H1 (cell line): ENCODE data around the gene PACS1. TPM values are rescaled to one million over a fixed set of nuclear protein-coding genes. Genes with fewer than 3 reads are reported as not detected.
A peak's percentile ranks its signal among the peaks of the same experiment; 100 is the strongest.

Experiments
- CTCF ChIA-PET: fragments of 300-600 bp; sonication (Branson Sonifier 250); formaldehyde crosslinking; loops from one replicate; lab custom pipeline; 2021; ENCODE audit not compliant: partially characterized antibody; lab: Charles Lee
- POLR2A ChIA-PET: fragments of 300-600 bp; sonication (Branson Sonifier 250); formaldehyde crosslinking; loops from one replicate; lab custom pipeline; 2021; ENCODE audit warnings: inconsistent platforms; ENCODE audit not compliant: partially characterized antibody; lab: Charles Lee
- DNase-seq, 2 experiments: peaks; one replicate each; pipeline versions ENCODE4 v3.0.0 to v3.0.0-alpha.2; 2010 to 2022; ENCODE audit warnings: low spot score in 2 of 2, low read depth in 1 of 2, mixed read lengths in 1 of 2
- FAIRE-seq: peaks from 2 replicates; lab custom pipeline; 2011; peaks lifted over from hg19 to GRCh38; lab: Jason Lieb, UNC
- H2AFZ ChIP-seq: 2 replicates; pipeline ENCODE4 v1.8.1; 2012; ENCODE audit warnings: low read length, inconsistent platforms
- H2AK5ac ChIP-seq: 2 replicates; pipeline ENCODE4 v1.6.1; 2013; ENCODE audit warnings: low read depth, low read length
- H2BK120ac ChIP-seq: replicated peaks from 2 replicates; pipeline ENCODE3; 2013; ENCODE audit warnings: low read depth, low read length, inconsistent platforms
- H2BK12ac ChIP-seq: 2 replicates; pipeline ENCODE4 v1.6.1; 2013; ENCODE audit warnings: low read depth, low read length
- H2BK15ac ChIP-seq: 2 replicates; pipeline ENCODE4 v1.6.1; 2013; ENCODE audit warnings: low read length
- H2BK20ac ChIP-seq: 2 replicates; pipeline ENCODE4 v1.6.1; 2013; ENCODE audit warnings: low read length
- H2BK5ac ChIP-seq: 2 replicates; pipeline ENCODE4 v1.6.1; 2013; ENCODE audit warnings: low read depth, low read length
- H3K14ac ChIP-seq: 2 replicates; pipeline ENCODE4 v1.6.1; 2013; ENCODE audit warnings: inconsistent platforms; ENCODE audit not compliant: insufficient read length
- H3K18ac ChIP-seq: 2 replicates; pipeline ENCODE4 v1.6.1; 2013; ENCODE audit warnings: low read length; ENCODE audit errors: extremely low read depth
- H3K23ac ChIP-seq: 2 replicates; pipeline ENCODE4 v1.6.1; 2013; ENCODE audit warnings: inconsistent platforms; ENCODE audit not compliant: insufficient read length
- H3K23me2 ChIP-seq: 2 replicates; pipeline ENCODE4 v1.6.1; 2013; ENCODE audit warnings: low read depth, low read length
- H3K27ac ChIP-seq: 2 replicates; pipeline ENCODE4 v1.6.1; 2011; ENCODE audit warnings: low read depth, low read length, inconsistent platforms
- H3K27me3 ChIP-seq, 4 experiments: replicated peaks in 1 of 4; 1 replicate in 1 of 4; 2 replicates in 3 of 4; pipeline versions ENCODE4 v1.6.1 to v1.8.1; 2011 to 2013; ENCODE audit warnings: low read length in 3 of 4, mild to moderate bottlenecking in 3 of 4, inconsistent platforms in 2 of 4, mixed read lengths in 2 of 4, moderate library complexity in 1 of 4; ENCODE audit not compliant: control insufficient read depth in 3 of 4, insufficient read depth in 3 of 4; ENCODE audit errors: extremely low read depth in 1 of 4
- H3K36me3 ChIP-seq, 4 experiments: 2 replicates each; pipeline versions ENCODE4 v1.6.1 to v1.8.1; 2011 to 2013; ENCODE audit warnings: mild to moderate bottlenecking in 4 of 4, low read length in 3 of 4, moderate library complexity in 2 of 4, control low read depth in 1 of 4, inconsistent platforms in 1 of 4; ENCODE audit not compliant: insufficient read depth in 4 of 4, control insufficient read depth in 2 of 4
- H3K4ac ChIP-seq: replicated peaks from 2 replicates; pipeline ENCODE3; 2013; ENCODE audit warnings: low read length, low read depth, mixed read lengths, inconsistent platforms; ENCODE audit not compliant: insufficient read length
- H3K4me1 ChIP-seq, 4 experiments: replicated peaks in 1 of 4; 1 replicate in 1 of 4; 2 replicates in 3 of 4; pipeline versions ENCODE4 v1.6.1 to v1.8.1; 2011 to 2013; ENCODE audit warnings: low read length in 3 of 4, inconsistent platforms in 2 of 4, mixed read lengths in 1 of 4; ENCODE audit not compliant: insufficient read depth in 4 of 4, control insufficient read depth in 3 of 4
- H3K4me2 ChIP-seq, 2 experiments: 2 replicates each; pipeline versions ENCODE4 v1.6.1 to v1.8.1; 2011 to 2013; ENCODE audit warnings: low read depth in 2 of 2, low read length in 2 of 2, control low read depth in 1 of 2, inconsistent platforms in 1 of 2, mild to moderate bottlenecking in 1 of 2; ENCODE audit not compliant: insufficient read depth in 1 of 2
- H3K4me3 ChIP-seq, 4 experiments: fragments of 200-600, 300-600 bp in 1 of 4; sonication (generic), shearing (Covaris generic), sonication (Bioruptor Twin) in 1 of 4; 2 replicates each; pipeline versions ENCODE4 v1.5.1 to v1.8.1; 2011 to 2016; ENCODE audit warnings: low read length in 4 of 4, low read depth in 3 of 4, control low read depth in 2 of 4, inconsistent platforms in 2 of 4, mild to moderate bottlenecking in 2 of 4, mixed read lengths in 1 of 4, moderate library complexity in 1 of 4; ENCODE audit not compliant: insufficient read depth in 2 of 4; ENCODE audit errors: extremely low read depth in 1 of 4
- H3K56ac ChIP-seq: replicated peaks from 2 replicates; pipeline ENCODE3; 2013; ENCODE audit warnings: low read depth, mild to moderate bottlenecking, mixed read lengths, low read length, inconsistent platforms; ENCODE audit not compliant: insufficient read length
- H3K79me1 ChIP-seq: 2 replicates; pipeline ENCODE4 v1.6.1; 2013; ENCODE audit warnings: low read depth, low read length, control low read depth
- H3K79me2 ChIP-seq, 2 experiments: 2 replicates each; pipeline versions ENCODE4 v1.6.1 to v1.8.1; 2012 to 2013; ENCODE audit warnings: low read length in 2 of 2, mild to moderate bottlenecking in 2 of 2, inconsistent platforms in 1 of 2; ENCODE audit not compliant: insufficient read depth in 2 of 2, control insufficient read depth in 1 of 2
- H3K9ac ChIP-seq, 4 experiments: replicated peaks in 1 of 4; 1 replicate in 1 of 4; 2 replicates in 3 of 4; pipeline versions ENCODE4 v1.6.1 to v1.8.1; 2011 to 2013; ENCODE audit warnings: low read depth in 3 of 4, low read length in 3 of 4, control low read depth in 2 of 4, mild to moderate bottlenecking in 2 of 4, moderate library complexity in 2 of 4, inconsistent platforms in 1 of 4; ENCODE audit errors: extremely low read depth in 1 of 4
- H3K9me3 ChIP-seq, 2 experiments: 2 replicates each; pipeline versions ENCODE4 v1.6.1 to v1.8.1; 2012 to 2013; ENCODE audit warnings: mild to moderate bottlenecking in 2 of 2, moderate library complexity in 2 of 2, control low read depth in 1 of 2, inconsistent platforms in 1 of 2, low read depth in 1 of 2, low read length in 1 of 2, mixed read lengths in 1 of 2; ENCODE audit not compliant: insufficient read depth in 2 of 2
- H4K20me1 ChIP-seq, 2 experiments: replicated peaks in 1 of 2; 2 replicates each; pipeline versions ENCODE3 to v1.8.1; 2011 to 2013; ENCODE audit warnings: inconsistent platforms in 2 of 2, low read length in 2 of 2, mild to moderate bottlenecking in 1 of 2; ENCODE audit not compliant: insufficient read depth in 2 of 2, control insufficient read depth in 1 of 2
- H4K5ac ChIP-seq: 2 replicates; pipeline ENCODE4 v1.6.1; 2013; ENCODE audit warnings: low read length, low read depth, mixed read lengths, inconsistent platforms; ENCODE audit not compliant: insufficient read length
- H4K8ac ChIP-seq: 2 replicates; pipeline ENCODE4 v1.8.0; 2013; ENCODE audit warnings: mild to moderate bottlenecking, moderate library complexity, low read length, inconsistent platforms; ENCODE audit not compliant: insufficient read depth; ENCODE audit errors: extremely low read depth
- H4K91ac ChIP-seq: replicated peaks from 2 replicates; pipeline ENCODE3; 2013; ENCODE audit warnings: low read length, mixed read lengths, inconsistent platforms; ENCODE audit not compliant: insufficient read length
- ATF2 ChIP-seq: IDR thresholded peaks from 2 replicates; pipeline ENCODE4 v1.6.1; 2012; ENCODE audit warnings: low read length, inconsistent platforms
- EP300 ChIP-seq, 2 experiments: IDR thresholded peaks; 1 replicate in 1 of 2; 2 replicates in 1 of 2; pipeline ENCODE4 v1.6.1; 2011 to 2012; ENCODE audit warnings: low read depth in 2 of 2, low read length in 2 of 2, mild to moderate bottlenecking in 2 of 2, borderline replicate concordance in 1 of 2, inconsistent platforms in 1 of 2, moderate library complexity in 1 of 2
- JUND ChIP-seq: IDR thresholded peaks from 2 replicates; pipeline ENCODE4 v1.6.1; 2011; ENCODE audit warnings: mild to moderate bottlenecking, improper control_type of control experiment, low read length
- PHF8 ChIP-seq: fragments of 200-600 bp; sonication (generic); conservative IDR thresholded peaks from 2 replicates; pipeline ENCODE4 v1.7.1; 2012; ENCODE audit warnings: low read depth, mild to moderate bottlenecking, inconsistent platforms, low read length, moderate library complexity
- SP4 ChIP-seq: IDR thresholded peaks from 2 replicates; pipeline ENCODE4 v1.6.1; 2012; ENCODE audit warnings: low read length, inconsistent platforms
- TAF7 ChIP-seq: optimal IDR thresholded peaks from 2 replicates; pipeline ENCODE3; 2011; ENCODE audit warnings: low read depth, mild to moderate bottlenecking, inconsistent platforms, low read length, moderate library complexity, borderline replicate concordance
- TCF12 ChIP-seq: IDR thresholded peaks from 2 replicates; pipeline ENCODE4 v1.6.1; 2011; ENCODE audit warnings: low read depth, mild to moderate bottlenecking, low read length
- WGBS, 2 experiments: shearing (Covaris generic) in 1 of 2; methylation state at CpG; one replicate each; pipeline versions ENCODE4 v1.1.6 to v1.1.7; 2013 to 2015; ENCODE audit warnings: low lambda C conversion rate in 2 of 2, mixed read lengths in 2 of 2, inconsistent platforms in 1 of 2, low coverage in 1 of 2, missing lambda C conversion rate in 1 of 2; ENCODE audit not compliant: insufficient replicate concordance in 2 of 2, insufficient coverage in 1 of 2, insufficient read length in 1 of 2; ENCODE audit errors: extremely low coverage in 1 of 2, missing lambda C conversion rate in 1 of 2; 5-methylcytosine and 5-hydroxymethylcytosine counted together
- polyA plus RNA-seq, 7 experiments: library from polyadenylated mRNA; depleted of rRNA in 3 of 7; stranded (reverse) in 5 of 7; unstranded in 2 of 7; fragments of >200 nt in 5 of 7; fragments of 200-250 nt in 2 of 7; gene quantifications; 1 replicate in 5 of 7; 2 replicates in 1 of 7; 4 replicates in 1 of 7; pipeline versions ENCODE4 v1.2.1 to v1.2.3, GENCODE V29; 2011 to 2013; ENCODE audit warnings: missing spikeins in 2 of 7, mixed read lengths in 2 of 7
- total RNA-seq: library from RNA; stranded (reverse); fragmentation: NEBNext Ultra II Directional; extraction: Animal tissue kit (Norgen Biotek cat#: 25700); gene quantifications from 2 replicates; pipeline ENCODE4 v1.2.1, GENCODE V29; 2021
- TF ChIP-seq, protein P1 (sequence below): IDR thresholded peaks from 2 replicates; pipeline ENCODE4 v1.6.1; 2012; ENCODE audit warnings: inconsistent platforms

PACS1 gene
- total and polyA plus RNA-seq, 2 of the 8 experiments (the other 6 are each of a cell fraction or from before 2014, with no cell fraction given), result 11.5 to 36.0 TPM

DNA sequence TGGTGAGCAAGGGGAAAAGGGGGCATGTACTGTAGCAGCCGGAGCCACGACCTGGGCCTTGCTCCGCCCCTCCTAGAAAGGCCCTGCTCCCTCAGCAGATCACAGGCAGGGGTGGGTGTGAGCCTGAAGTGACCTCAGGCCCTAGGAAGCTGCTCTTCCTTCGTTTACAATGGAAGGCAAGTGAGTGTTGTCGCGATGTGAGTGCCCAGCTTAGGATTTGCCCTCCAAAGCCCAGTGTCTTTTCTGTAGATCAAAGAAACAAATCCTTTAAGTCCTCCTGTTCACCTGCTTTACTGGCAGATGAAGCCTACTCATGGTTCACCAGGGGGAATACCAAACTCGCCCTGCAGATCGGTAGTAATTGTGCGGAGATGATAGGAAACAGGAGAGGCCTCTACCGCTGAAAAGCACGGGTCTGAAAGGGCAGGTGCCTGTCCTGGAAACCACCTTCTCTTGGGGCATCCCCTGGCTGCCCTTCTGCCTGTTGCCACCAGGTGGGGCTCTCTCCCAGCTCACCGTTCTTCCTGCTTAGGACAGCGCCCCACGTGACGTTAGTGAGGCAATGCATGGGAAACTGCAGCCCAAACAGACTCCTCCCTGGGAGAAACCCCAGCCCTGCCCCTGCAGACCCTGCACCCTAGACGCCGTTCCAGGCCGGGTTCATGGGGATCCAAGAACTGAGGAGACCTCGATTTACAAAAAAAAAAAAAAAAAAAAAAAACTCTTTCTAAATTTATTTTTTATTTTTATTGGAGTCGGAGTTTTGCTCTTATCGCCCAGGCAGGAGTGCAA is 152.5 kb downstream of the PACS1 start:
- H3K4ac ChIP-seq, result no peak overlapping the region
- WGBS, 2 experiments, result 44% methylated on average over 21 of the region's 21 CpGs; no CpG with 5 or more reads in 1 of the 2 experiments
- no peak overlapping the region for H4K5ac ChIP-seq
- no peak overlapping the region for H3K23ac ChIP-seq
- H2BK15ac ChIP-seq, result no peak overlapping the region
- H3K36me3 ChIP-seq, result no peaks in the 10 kb centered on the region; a peak in 1 of 8 replicates
- H3K79me2 ChIP-seq, result no peaks in the 10 kb centered on the region
- no peak overlapping the region; a peak in 1 of 7 replicates for H3K9ac ChIP-seq
- no peaks in the 10 kb centered on the region for H3K27me3 ChIP-seq
- H2BK5ac ChIP-seq, result 0 out of 2 replicates have a peak overlapping the region, but pooled peaks have one; percentile 26
- DNase-seq (peak; percentile 93 to 95), FAIRE-seq (peak; percentile 95)
- H4K91ac ChIP-seq, result no peak overlapping the region
- no peak overlapping the region for H2AK5ac ChIP-seq
- no peaks in the 10 kb centered on the region for H3K9me3 ChIP-seq
- H3K27ac ChIP-seq, result 0 out of 2 replicates have a peak overlapping the region, but pooled peaks have one; percentile 47
- no peaks in the 10 kb centered on the region for H3K79me1 ChIP-seq
- H2BK20ac ChIP-seq, result no peak overlapping the region
- H3K23me2 ChIP-seq, result no peaks in the 10 kb centered on the region
- ChIA-PET POLR2A (interaction anchor here (0.6 to 2.3 kb wide), 7 partner anchors 16 to 151 kb away, joined by 3 to 10 read pairs (median 3); no protein-coding TSS in a partner anchor), CTCF (interaction anchor here (0.6 to 10.1 kb wide), 42 partner anchors 9 to 1391 kb away, joined by 3 to 123 read pairs (median 4); partner anchors contain the start of genes AP5B1 and YIF1A)
- no peak overlapping the region for H2BK120ac ChIP-seq
- H3K4me3 ChIP-seq, result no peak overlapping the region
- peak overlapping the region; percentile 72; the same call in 1 of the 2 replicates for H2AFZ ChIP-seq
- peaks cover 0 to 2% (median 0%) of the 10 kb centered on the region in 4 experiments; a peak in 1 of 7 replicates for H3K4me1 ChIP-seq
- no peak overlapping the region for H4K8ac ChIP-seq
- H3K56ac ChIP-seq, result no peak overlapping the region
- 0 out of 4 replicates have a peak overlapping the region, but pooled peaks of 1 of the 2 experiments have one; percentile 22 for H3K4me2 ChIP-seq
- no peak overlapping the region for H2BK12ac ChIP-seq
- H4K20me1 ChIP-seq, result peaks cover 1% of the 10 kb centered on the region in 2 experiments
- no peak overlapping the region for H3K14ac ChIP-seq
- no peak overlapping the region for H3K18ac ChIP-seq
- TF ChIP-seq PHF8 (no peak), EP300 (IDR thresholded peaks at IDR 0.05; ENCODE audit: borderline replicate concordance in 1 of 2, low read depth in 2 of 2, low read length in 2 of 2) (0 out of 3 replicates have a peak, but pooled peaks of 1 of the 2 experiments have one; percentile 4), SP4 (peak; percentile 85; the same call in 1 of the 2 replicates), JUND (peak; percentile 84), TCF12 (0 out of 2 replicates have a peak, but pooled peaks have one; percentile 10), TAF7 (no peak), ATF2 (no peak)
- TF ChIP-seq, protein P1, sequence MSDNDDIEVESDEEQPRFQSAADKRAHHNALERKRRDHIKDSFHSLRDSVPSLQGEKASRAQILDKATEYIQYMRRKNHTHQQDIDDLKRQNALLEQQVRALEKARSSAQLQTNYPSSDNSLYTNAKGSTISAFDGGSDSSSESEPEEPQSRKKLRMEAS, result peak; percentile 58
